NCI-H2081 (cell line): ENCODE data around the gene CFAP97D1.

ENCODE experiments used
- DNase-seq, 2 experiments: peaks; one replicate each; lab custom pipeline; 2025; lab: John Stamatoyannopoulos, UW

CFAP97D1 gene

DNA sequence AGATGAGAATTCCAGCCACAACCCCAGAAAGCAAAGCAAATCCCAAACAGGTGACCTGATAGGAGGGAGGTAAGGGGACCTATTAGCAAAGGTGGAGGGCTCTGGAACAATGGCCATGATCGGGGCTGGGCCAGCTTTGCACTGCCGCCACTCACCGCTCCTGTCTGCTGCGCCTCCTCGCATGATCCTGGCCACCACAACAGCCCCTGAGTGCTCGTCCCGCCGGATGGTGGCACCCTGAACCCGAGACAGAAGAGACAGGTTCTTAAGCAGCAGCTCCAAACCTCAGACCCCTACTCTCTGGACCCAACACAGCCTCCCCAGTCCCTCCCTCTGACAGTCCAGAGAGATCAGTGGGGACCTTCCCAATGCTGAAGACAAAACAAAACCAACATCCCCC lies 47.4 kb downstream of the CFAP97D1 start:
- no peak for DNase-seq

DNA sequence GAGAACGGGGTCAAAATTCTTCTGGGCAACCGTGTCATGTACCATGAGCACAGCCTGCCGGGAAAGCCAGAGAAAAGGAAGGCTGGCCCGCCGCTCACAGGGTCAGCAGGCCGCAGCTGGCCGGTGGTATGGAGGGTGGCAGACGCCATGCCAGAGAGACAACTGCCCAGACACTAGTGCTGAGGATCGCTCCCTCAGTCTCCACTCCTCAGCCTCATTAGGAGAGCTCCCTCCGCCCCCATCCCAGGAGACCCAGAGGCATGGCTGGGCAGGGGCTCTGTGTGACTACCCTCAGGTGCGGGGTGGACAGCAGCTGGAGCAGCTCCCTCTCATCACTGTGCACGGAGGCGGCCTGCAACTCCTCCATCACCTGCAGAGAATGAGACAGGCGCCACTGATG lies 49.5 kb downstream of the CFAP97D1 start:
- DNase-seq: no peak

DNA sequence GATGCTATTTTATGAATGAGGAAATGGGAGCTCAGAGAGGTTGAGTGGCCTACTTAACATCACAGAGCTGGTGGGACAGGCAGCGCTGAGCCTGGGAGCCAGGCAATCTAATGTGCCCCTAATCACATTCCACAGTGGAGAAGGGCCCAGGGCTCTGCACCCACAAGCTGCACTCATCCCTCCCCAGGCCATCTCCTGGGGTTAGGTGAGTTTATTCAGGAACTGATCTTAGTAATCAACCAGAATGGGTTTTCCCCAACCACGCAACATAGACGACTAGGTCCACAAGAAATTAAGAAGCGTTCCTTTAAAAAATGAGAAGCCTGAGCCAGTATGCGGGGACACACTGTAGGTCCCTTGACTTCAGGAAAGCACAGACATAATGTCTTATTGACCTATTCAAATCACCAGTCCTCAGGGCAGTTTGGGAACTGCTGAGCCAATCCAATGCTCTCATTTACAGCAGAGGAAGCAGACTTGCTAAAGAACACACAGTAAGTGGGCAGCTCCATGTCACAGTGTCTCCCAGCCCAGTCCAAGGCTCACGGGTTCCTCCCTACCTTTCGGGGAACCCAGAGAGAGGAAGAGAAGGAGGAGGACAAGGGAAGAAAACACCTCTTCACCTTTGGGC lies 50.4 kb downstream of the CFAP97D1 start:
- DNase-seq: no peak

DNA sequence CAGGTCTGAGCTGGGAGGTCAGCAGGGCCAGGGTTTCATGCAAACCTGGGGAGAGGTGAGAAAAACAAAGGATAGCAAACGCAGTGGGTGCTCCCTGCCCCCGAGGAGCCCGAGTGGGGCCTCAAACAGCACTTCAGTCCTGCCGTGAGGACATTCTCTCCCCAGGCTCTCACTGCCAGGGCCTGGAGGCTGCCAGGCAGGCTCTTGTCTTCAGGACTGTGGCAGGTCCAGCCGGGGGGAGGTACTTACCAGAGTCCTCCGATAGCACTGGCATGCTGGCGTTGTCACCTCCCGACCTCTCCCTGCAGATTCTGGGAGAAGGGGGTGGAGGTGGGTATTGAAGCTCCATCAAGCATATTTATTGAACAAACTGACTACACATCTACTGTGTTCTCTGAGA lies 51.4 kb downstream of the CFAP97D1 start:
- DNase-seq: no peak

DNA sequence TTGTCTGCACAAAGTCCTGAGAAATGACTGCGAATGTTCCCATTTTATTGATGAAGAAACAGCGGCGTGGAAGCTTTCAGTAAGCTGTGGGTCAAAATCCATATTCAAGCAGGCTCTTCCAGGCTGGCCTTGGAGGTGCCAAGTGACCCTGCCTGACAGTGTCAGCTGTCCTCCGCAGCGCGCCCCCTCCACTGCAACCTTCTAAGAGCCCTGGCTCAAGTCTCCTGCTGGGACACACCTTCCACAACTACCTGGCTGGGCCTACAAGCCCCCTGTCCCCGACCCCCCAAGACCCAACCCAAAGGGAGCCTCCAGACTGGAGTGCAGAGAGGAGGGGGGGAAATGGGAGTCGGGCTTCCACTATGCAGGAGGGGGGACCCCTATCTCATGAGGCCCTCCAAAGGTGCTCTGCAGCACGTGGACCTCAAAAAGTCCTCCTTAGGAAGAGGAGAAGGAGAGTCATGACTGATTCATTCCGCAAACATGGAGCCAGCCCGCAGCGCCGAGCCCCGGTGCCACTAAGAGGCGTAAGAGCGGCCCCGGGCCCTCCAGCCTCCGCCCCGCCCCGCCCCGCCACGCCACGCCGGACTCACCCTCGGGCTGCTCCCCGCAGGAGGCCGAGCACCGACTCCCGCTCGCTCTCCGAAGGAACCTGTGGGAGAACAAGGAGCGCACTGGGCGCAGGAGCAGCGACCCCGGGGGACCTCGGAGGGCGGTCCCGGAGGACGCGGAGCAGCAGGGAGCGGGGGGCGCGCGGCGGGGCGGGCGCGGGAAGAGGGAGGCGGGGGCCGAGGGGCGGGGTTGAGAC lies 52.1 kb downstream of the CFAP97D1 start:
- peak in 1 of 2 experiments; percentile 30 for DNase-seq

DNA sequence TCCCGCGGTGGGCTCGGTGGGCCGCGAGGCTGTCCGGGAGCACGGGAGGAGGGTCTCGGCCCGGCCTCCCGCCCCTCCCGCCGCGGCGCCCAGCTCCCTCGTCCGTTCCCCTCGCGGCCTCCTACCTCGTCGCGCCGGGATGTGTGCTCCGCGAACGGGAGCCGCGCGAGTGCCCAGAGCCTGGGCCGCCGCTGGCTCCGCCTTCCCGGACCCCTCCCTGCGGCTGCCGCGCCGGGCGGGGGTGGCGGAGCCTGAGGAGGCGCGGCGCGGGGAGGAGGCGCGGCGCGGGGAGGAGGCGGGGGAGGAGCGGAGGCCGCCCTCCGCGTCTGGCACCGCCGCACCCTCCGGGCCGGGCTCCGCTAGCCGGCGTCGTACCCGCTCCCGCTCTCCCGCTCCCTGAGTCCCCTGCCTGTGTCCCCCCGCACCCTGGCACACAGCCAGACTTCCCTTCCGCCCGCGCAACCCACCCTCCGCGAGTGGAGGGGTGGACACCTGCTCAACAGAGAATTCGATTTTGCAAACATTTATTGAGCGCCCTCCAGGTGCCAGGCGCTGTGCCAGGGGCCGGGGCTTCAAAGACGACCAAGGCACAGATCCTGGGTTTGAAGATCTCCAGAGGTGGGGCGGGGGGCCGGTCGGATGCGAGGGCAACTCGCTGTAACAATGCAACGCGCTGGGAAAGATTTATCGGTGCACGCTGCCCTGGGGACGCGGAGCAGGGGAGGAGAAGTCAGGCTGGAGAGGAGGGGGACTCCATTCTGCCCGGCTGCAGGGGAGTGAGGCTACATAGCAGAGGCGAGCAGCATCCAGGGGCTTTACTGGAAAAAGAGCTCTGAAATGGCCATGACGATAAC lies 53.0 kb downstream of the CFAP97D1 start, which contains the start of gene MPP3:
MPP3 (minus strand) TSS at position 171 of the 854 bp plus-strand sequence. CDS start 1,240 bp downstream, outside the sequence.
- peak; percentile 62 to 70 for DNase-seq

DNA sequence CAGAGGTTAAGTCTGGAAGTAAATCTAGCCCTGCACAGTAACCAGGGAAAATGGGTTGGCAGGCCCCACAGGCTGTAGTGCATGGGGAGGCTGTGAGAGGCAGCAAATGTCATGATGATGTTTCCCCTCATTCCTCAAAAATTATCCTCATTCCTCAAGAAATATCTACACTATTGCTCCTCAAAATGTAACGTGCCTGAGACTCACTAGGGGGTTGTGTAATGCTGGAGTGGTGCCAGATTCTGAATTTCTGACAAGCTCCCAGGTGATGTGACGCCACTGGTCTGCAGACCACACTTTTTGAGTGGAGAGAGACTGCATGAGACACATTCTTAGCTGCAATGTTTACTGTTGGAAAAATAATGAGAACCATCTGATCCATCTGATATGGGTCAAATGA lies 53.9 kb downstream of the CFAP97D1 start:
- DNase-seq: no peak
